ENCODE measurements around the gene ZNF710. TPM values are rescaled to one million over a fixed set of nuclear protein-coding genes. Genes with fewer than 3 reads are reported as not detected.

Gene ZNF710
- total RNA-seq, 1 experiment from 2014 or later, result 10.0 TPM

- Histone ChIP-seq H3K9ac (ENCODE audit: low read length) (no peak overlapping the region), H3K79me2 (ENCODE audit: insufficient read depth, low read length) (no peaks in the 10 kb centered on the region), H3K36me3 (ENCODE audit: control insufficient read depth in 1 of 2, insufficient read depth in 2 of 2, low read length in 2 of 2) (no peaks in the 10 kb centered on the region), H4K20me1 (ENCODE audit: insufficient read depth) (no peaks in the 10 kb centered on the region), H3K27ac (ENCODE audit: low read depth, low read length) (no peak overlapping the region), H3K4me3 (replicated peaks in 1 of 2; ENCODE audit: low read depth in 1 of 2, low read length in 2 of 2) (no peak overlapping the region), H3K9me2 (ENCODE audit: insufficient read depth) (no peaks in the 10 kb centered on the region), H3K4me1 (ENCODE audit: control insufficient read depth in 1 of 2, insufficient read depth in 2 of 2, low read length in 2 of 2) (peaks cover 0 to 18% of the 10 kb centered on the region in 2 experiments; a peak in 2 of 4 replicates), H3K27me3 (ENCODE audit: insufficient read depth, low read length) (no peaks in the 10 kb centered on the region), H2AFZ (ENCODE audit: low read depth, low read length, poor library complexity, severe bottlenecking) (no peak overlapping the region), H3K4me2 (ENCODE audit: low read length) (no peak overlapping the region), H3K9me3 (ENCODE audit: control insufficient read depth in 1 of 2, insufficient read depth in 1 of 2, low read depth in 1 of 2, low read length in 2 of 2) (no peaks in the 10 kb centered on the region)
- POLR2A ChIA-PET, result no interaction called here
- CTCF ChIA-PET, result interaction anchor here (1.2 kb wide), 1 partner anchor 76 kb away, joined by 3 read pairs; no protein-coding TSS in a partner anchor
- DNase-seq (ENCODE audit: low read depth, low spot score) (no peak), ATAC-seq (no peak)
- TF ChIP-seq SP1 (IDR thresholded peaks at IDR 0.05; ENCODE audit: low read depth) (no peak), CTCF (IDR thresholded peaks at IDR 0.05 in 2 of 3, conservative IDR thresholded peaks at IDR 0.05 in 1 of 3; ENCODE audit: borderline replicate concordance in 1 of 3, insufficient read depth in 1 of 3, low read depth in 2 of 3, low read length in 2 of 3) (no peak), ZNF274 (IDR thresholded peaks at IDR 0.05; ENCODE audit: low read depth, low read length) (no peak), JUND (IDR thresholded peaks at IDR 0.05) (no peak)
- intact Hi-C loops (cut with micrococcal nuclease), result no loop called here
- no TSS peak for BruUV-seq (replicated peaks)
- RAD21 ChIA-PET (ENCODE audit: low non-redundant PET in 1 of 2, low total read pairs in 2 of 2, uncharacterized antibody in 2 of 2, unreplicated experiment in 2 of 2), result no interaction called here
Measured at GRCh38 chr15:89964232-89964954, 36.7 kb upstream of the ZNF710 start.

GRCh38 chr15:89967881-89968280 lies 33.2 kb upstream of the ZNF710 start:
- ChIA-PET POLR2A (no interaction called here), RAD21 (ENCODE audit: low non-redundant PET in 1 of 2, low total read pairs in 2 of 2, uncharacterized antibody in 2 of 2, unreplicated experiment in 2 of 2) (no interaction called here), CTCF (no interaction called here)
- intact Hi-C loops (cut with micrococcal nuclease), result no loop called here
- ATAC-seq (no peak), DNase-seq (ENCODE audit: low read depth, low spot score) (no peak)
- no peaks in the 10 kb centered on the region for H3K9me3 ChIP-seq (ENCODE audit: control insufficient read depth in 1 of 2, insufficient read depth in 1 of 2, low read depth in 1 of 2, low read length in 2 of 2)
- peaks cover 0 to 29% of the 10 kb centered on the region in 2 experiments; a peak in 2 of 4 replicates for H3K4me1 ChIP-seq (ENCODE audit: control insufficient read depth in 1 of 2, insufficient read depth in 2 of 2, low read length in 2 of 2)
- H3K27ac ChIP-seq (ENCODE audit: low read depth, low read length), result no peak overlapping the region
- no peaks in the 10 kb centered on the region for H3K27me3 ChIP-seq (ENCODE audit: insufficient read depth, low read length)
- no peaks in the 10 kb centered on the region for H3K36me3 ChIP-seq (ENCODE audit: control insufficient read depth in 1 of 2, insufficient read depth in 2 of 2, low read length in 2 of 2)
- no peak overlapping the region for H3K4me2 ChIP-seq (ENCODE audit: low read length)
- H3K4me3 ChIP-seq (replicated peaks in 1 of 2; ENCODE audit: low read depth in 1 of 2, low read length in 2 of 2), result no peak overlapping the region
- no peak overlapping the region for H2AFZ ChIP-seq (ENCODE audit: low read depth, low read length, poor library complexity, severe bottlenecking)
- no TSS peak for BruUV-seq (replicated peaks)
- no peaks in the 10 kb centered on the region for H4K20me1 ChIP-seq (ENCODE audit: insufficient read depth)
- no peak overlapping the region for H3K9ac ChIP-seq (ENCODE audit: low read length)
- no peaks in the 10 kb centered on the region for H3K79me2 ChIP-seq (ENCODE audit: insufficient read depth, low read length)
- no peaks in the 10 kb centered on the region for H3K9me2 ChIP-seq (ENCODE audit: insufficient read depth)
- TF ChIP-seq YY1 (IDR thresholded peaks at IDR 0.05; ENCODE audit: extremely low read depth, insufficient replicate concordance, low read depth, low read length) (no peak), ELF1 (IDR thresholded peaks at IDR 0.05; ENCODE audit: borderline replicate concordance, low read depth) (no peak), JUND (IDR thresholded peaks at IDR 0.05) (no peak), EZH2 (IDR thresholded peaks at IDR 0.05) (no peak), CTCF (IDR thresholded peaks at IDR 0.05 in 2 of 3, conservative IDR thresholded peaks at IDR 0.05 in 1 of 3; ENCODE audit: borderline replicate concordance in 1 of 3, insufficient read depth in 1 of 3, low read depth in 2 of 3, low read length in 2 of 3) (no peak), SP1 (IDR thresholded peaks at IDR 0.05; ENCODE audit: low read depth) (no peak), REST (IDR thresholded peaks at IDR 0.05; ENCODE audit: low read depth) (no peak)
